ENCODE measurements around the gene CR1.
A peak's percentile ranks its signal among the peaks of the same experiment; 100 is the strongest.
"Not testable (repeated sequence)": the region's sequence is repeated elsewhere in the genome, so short reads cannot be mapped to it uniquely, and the experiment has no call there.

CR1 gene

GRCh38 chr1:207495801-207496792 is at the start of gene CR1:
Gene CR1, plus strand, starts transcription at chr1:207496157. Its CDS starts 111 bp downstream, at chr1:207496268.
- peak; percentile 5 for DNase-seq (ENCODE audit: low spot score)

GRCh38 chr1:207453710-207454045 is 42.3 kb upstream of the CR1 start:
- no peak for DNase-seq (ENCODE audit: low spot score)

- DNase-seq (ENCODE audit: low spot score) = peak; percentile 4
Observed at GRCh38 chr1:207454046-207454964, 41.7 kb upstream of the CR1 start, which contains the start of gene CR2. Gene CR2, plus strand, starts transcription at chr1:207454328. Its CDS starts 91 bp downstream, at chr1:207454419.

GRCh38 chr1:207455183-207455754 is 40.7 kb upstream of the CR1 start:
- no peak for DNase-seq (ENCODE audit: low spot score)

- no peak for DNase-seq (ENCODE audit: low spot score)
Observed at GRCh38 chr1:207458414-207458813, 37.5 kb upstream of the CR1 start.

- DNase-seq (ENCODE audit: low spot score) = no peak
Observed at GRCh38 chr1:207459008-207459407, 36.9 kb upstream of the CR1 start.

- DNase-seq (ENCODE audit: low spot score) = no peak
Observed at GRCh38 chr1:207461649-207462048, 34.3 kb upstream of the CR1 start.

GRCh38 chr1:207462535-207462934 is 33.4 kb upstream of the CR1 start:
- no peak for DNase-seq (ENCODE audit: low spot score)

GRCh38 chr1:207463021-207463420 is 32.9 kb upstream of the CR1 start:
- DNase-seq (ENCODE audit: low spot score) = no peak

- DNase-seq (ENCODE audit: low spot score) = no peak
Observed at GRCh38 chr1:207463571-207463970, 32.4 kb upstream of the CR1 start.

- no peak for DNase-seq (ENCODE audit: low spot score)
Observed at GRCh38 chr1:207470927-207471326, 25.0 kb upstream of the CR1 start.

- DNase-seq (ENCODE audit: low spot score) = no peak
Observed at GRCh38 chr1:207474210-207474609, 21.7 kb upstream of the CR1 start.

GRCh38 chr1:207486198-207486597 is 9.8 kb upstream of the CR1 start:
- DNase-seq (ENCODE audit: low spot score) = no peak

GRCh38 chr1:207487636-207488035 is 8.3 kb upstream of the CR1 start:
- no peak for DNase-seq (ENCODE audit: low spot score)

GRCh38 chr1:207493212-207493611 is 2.7 kb upstream of the CR1 start:
- no peak for DNase-seq (ENCODE audit: low spot score)

- DNase-seq (ENCODE audit: low spot score) = no peak
Observed at GRCh38 chr1:207494171-207494570, 1.8 kb upstream of the CR1 start.

- DNase-seq (ENCODE audit: low spot score) = not testable (repeated sequence)
Observed at GRCh38 chr1:207495281-207495680, 676 bp upstream of the CR1 start.

GRCh38 chr1:207497941-207498340 is 2.0 kb downstream of the CR1 start:
- DNase-seq (ENCODE audit: low spot score) = no peak

- DNase-seq (ENCODE audit: low spot score) = peak; percentile 90
Observed at GRCh38 chr1:207499573-207499972, 3.6 kb downstream of the CR1 start.

GRCh38 chr1:207500306-207500705 is 4.3 kb downstream of the CR1 start:
- DNase-seq (ENCODE audit: low spot score) = no peak

GRCh38 chr1:207501071-207501470 is 5.1 kb downstream of the CR1 start:
- DNase-seq (ENCODE audit: low spot score) = no peak

GRCh38 chr1:207502726-207503125 is 6.8 kb downstream of the CR1 start:
- no peak for DNase-seq (ENCODE audit: low spot score)
